ENCODE data around the gene CHCHD1. TPM values are rescaled to one million over a fixed set of nuclear protein-coding genes. Genes with fewer than 3 reads are reported as not detected.

CHCHD1 gene
- total RNA-seq, 1 experiment from 2014 or later: 91.4 TPM

GRCh38 chr10:73807471-73807870 lies 25.6 kb downstream of the CHCHD1 start:
- no peak for DNase-seq
- Histone ChIP-seq H3K27me3 (ENCODE audit: control insufficient read depth, insufficient read depth, low read length) (no peaks in the 10 kb centered on the region), H3K4me3 (ENCODE audit: insufficient read depth, low read depth, low read length) (no peak overlapping the region), H3K36me3 (replicated peaks; ENCODE audit: control insufficient read depth, insufficient read depth, low read length) (peaks cover 28% of the 10 kb centered on the region)

DNA sequence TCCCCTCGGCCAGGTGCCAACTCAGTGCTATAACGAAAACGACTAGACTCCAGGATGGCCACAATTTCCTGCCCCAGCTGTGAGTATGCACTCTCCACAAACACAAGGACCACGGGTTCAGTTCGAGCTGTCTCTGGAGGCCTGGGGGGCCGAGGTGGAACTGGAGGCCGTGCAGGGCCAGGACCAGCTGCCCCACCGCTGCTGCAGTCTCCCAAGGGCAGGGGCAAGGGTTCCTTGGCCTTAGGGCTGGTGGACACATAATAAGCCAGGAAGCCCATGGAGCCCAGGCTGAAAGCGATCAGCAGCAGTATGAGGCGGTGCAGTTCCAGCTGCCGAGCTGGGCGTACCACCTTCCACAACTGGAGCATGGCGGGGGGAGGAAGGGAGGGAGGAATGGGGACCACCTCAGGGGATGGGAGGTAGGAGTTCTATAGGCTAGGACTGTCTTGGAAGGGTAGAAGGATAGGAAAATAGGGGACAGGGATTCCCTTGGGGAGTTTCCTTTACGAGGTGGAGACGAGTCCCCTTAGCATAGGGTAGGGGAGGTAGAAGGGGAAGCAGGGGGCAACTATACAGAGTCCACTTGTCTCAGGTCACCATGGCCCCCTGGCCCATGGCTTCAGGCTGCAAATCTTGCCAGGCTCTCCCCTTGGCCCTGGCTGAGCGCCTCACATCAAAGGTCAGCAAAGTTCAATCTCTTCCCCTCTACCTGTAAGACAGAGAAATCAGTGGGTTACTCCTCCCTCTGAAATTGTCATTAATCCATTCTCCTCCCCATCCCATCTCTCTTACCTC lies 26.4 kb downstream of the CHCHD1 start:
- DNase-seq: no peak
- Histone ChIP-seq H3K36me3 (replicated peaks; ENCODE audit: control insufficient read depth, insufficient read depth, low read length) (peaks cover 20% of the 10 kb centered on the region), H3K27me3 (ENCODE audit: control insufficient read depth, insufficient read depth, low read length) (no peaks in the 10 kb centered on the region), H3K4me3 (ENCODE audit: insufficient read depth, low read depth, low read length) (no peak overlapping the region)

DNA sequence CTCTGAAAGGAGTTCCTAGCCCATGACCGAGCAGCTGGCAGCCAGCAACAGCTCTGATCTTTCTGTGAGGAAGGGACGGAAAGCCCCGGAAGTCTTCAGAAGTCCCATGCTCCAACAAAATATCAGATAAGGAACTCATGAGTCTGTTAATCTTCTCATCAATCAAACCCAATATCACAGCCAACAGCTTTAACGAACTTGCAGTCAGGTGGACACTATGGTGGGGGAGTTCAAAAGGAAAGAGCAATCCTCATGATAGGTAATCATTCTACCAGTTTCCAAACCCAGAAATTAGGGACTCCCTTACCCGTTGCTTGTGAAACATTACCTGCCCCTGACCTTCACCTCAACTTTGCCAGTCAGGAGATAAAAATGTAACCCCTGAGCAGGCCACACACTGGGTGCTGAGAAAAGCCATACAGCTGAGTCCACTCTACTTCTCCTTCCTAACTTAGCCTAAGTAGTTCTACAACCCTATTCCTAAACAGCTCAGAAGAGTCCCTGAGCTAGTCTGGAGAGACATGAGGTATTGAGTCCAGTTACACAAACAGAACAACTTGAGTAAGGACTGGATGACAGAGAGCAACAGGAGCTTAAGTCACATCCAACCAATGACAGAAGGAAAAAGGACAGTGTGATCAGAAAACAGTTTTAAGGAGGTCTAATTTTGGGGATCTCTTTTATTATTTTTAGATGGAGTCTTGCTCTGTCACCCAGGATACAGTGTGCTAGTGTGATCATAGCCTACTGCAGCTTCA lies 27.4 kb downstream of the CHCHD1 start:
- DNase-seq: no peak
- Histone ChIP-seq H3K27me3 (ENCODE audit: control insufficient read depth, insufficient read depth, low read length) (no peaks in the 10 kb centered on the region), H3K4me3 (ENCODE audit: insufficient read depth, low read depth, low read length) (no peak overlapping the region), H3K36me3 (replicated peaks; ENCODE audit: control insufficient read depth, insufficient read depth, low read length) (peaks cover 17% of the 10 kb centered on the region)

DNA sequence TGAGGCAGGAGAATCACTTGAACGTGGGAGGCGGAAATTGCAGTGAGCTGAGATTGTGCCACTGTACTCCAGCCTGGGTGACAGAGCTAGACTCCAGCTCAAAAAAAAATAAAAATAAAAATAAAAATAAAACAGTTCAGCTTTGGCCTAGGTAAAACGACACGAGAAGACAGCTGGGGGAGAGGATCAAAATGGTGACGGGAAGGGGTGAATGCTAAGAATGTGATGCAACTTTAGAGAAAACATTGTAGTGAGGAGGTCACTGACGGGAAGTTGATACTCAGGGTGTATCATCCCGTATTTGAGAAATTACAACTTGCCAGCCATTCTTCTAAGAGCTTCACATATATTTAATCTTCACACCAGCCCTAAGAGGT lies 28.5 kb downstream of the CHCHD1 start:
- Histone ChIP-seq H3K27me3 (ENCODE audit: control insufficient read depth, insufficient read depth, low read length) (no peaks in the 10 kb centered on the region), H3K36me3 (replicated peaks; ENCODE audit: control insufficient read depth, insufficient read depth, low read length) (peaks cover 17% of the 10 kb centered on the region), H3K4me3 (ENCODE audit: insufficient read depth, low read depth, low read length) (no peak overlapping the region; the same call in 1 of the 2 replicates)
- no peak for DNase-seq

DNA sequence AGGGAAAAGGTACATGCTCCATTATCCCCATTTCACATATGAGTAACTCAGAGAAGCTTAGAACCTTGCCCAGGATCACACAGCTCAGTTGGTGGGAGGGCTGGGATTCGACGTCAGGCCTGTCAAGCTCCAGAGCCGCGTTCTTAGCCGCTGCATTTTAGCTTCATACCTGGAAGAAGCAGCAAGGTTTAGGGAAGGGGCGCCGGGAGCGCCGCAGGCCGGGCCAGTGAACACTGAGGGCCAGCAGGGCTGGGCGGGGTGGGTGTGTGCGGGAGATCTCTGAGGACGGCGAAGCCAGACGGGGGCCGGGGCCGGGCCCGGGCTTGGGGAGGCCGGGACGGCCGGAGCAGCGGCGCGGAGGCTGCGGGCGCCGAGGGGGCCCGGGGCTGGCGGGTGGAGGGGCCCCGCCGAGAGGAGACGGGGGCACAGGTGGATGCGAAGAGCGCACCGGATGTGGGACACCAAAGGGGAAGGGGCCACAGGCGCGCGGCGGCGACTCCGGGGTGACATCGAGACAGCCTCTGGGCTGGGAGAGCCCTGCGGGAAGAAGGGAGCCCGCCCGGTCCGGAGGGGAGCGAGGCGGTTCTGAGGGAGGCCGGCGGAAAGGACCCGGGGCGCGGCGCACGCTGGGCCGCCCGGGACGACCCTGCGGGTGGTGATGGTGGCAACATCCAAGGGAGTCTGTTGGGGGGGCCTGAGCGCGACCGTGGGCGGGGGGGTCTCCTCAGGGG lies 29.1 kb downstream of the CHCHD1 start:
- Histone ChIP-seq H3K36me3 (replicated peaks; ENCODE audit: control insufficient read depth, insufficient read depth, low read length) (peaks cover 12% of the 10 kb centered on the region), H3K27me3 (ENCODE audit: control insufficient read depth, insufficient read depth, low read length) (no peaks in the 10 kb centered on the region), H3K4me3 (ENCODE audit: insufficient read depth, low read depth, low read length) (peak overlapping the region; percentile 80)
- peak; percentile 90 for DNase-seq

GRCh38 chr10:73812657-73813056 lies 30.8 kb downstream of the CHCHD1 start:
- Histone ChIP-seq H3K4me3 (ENCODE audit: insufficient read depth, low read depth, low read length) (no peak overlapping the region), H3K27me3 (ENCODE audit: control insufficient read depth, insufficient read depth, low read length) (no peaks in the 10 kb centered on the region), H3K36me3 (replicated peaks; ENCODE audit: control insufficient read depth, insufficient read depth, low read length) (peaks cover 8% of the 10 kb centered on the region)
- DNase-seq: peak; percentile 80

DNA sequence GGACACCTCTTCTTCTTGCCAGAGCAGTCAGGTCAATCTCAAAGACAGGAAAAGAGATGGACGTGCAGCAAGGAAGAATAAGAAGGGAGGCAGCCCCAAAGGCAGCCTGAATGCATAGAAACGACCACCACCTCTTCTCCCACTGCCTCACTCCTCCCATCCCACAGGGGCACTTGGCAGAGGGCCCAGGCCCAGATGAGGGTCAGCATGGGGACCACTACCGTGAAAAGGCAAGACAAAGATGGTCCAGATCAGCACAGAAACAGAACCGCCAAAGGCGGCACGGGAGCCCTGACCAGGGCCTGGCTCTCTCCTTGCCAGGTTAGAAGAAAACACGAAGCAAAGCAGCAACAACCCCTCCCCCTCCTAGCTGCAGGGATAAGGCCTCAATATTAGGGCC lies 31.5 kb downstream of the CHCHD1 start:
- H3K4me3 ChIP-seq (ENCODE audit: insufficient read depth, low read depth, low read length): no peak overlapping the region
- no peak for DNase-seq
- peaks cover 8% of the 10 kb centered on the region for H3K36me3 ChIP-seq (replicated peaks; ENCODE audit: control insufficient read depth, insufficient read depth, low read length)
- no peaks in the 10 kb centered on the region for H3K27me3 ChIP-seq (ENCODE audit: control insufficient read depth, insufficient read depth, low read length)

GRCh38 chr10:73814276-73814895 lies 32.5 kb downstream of the CHCHD1 start:
- H3K4me3 ChIP-seq (ENCODE audit: insufficient read depth, low read depth, low read length): no peak overlapping the region
- DNase-seq: no peak

DNA sequence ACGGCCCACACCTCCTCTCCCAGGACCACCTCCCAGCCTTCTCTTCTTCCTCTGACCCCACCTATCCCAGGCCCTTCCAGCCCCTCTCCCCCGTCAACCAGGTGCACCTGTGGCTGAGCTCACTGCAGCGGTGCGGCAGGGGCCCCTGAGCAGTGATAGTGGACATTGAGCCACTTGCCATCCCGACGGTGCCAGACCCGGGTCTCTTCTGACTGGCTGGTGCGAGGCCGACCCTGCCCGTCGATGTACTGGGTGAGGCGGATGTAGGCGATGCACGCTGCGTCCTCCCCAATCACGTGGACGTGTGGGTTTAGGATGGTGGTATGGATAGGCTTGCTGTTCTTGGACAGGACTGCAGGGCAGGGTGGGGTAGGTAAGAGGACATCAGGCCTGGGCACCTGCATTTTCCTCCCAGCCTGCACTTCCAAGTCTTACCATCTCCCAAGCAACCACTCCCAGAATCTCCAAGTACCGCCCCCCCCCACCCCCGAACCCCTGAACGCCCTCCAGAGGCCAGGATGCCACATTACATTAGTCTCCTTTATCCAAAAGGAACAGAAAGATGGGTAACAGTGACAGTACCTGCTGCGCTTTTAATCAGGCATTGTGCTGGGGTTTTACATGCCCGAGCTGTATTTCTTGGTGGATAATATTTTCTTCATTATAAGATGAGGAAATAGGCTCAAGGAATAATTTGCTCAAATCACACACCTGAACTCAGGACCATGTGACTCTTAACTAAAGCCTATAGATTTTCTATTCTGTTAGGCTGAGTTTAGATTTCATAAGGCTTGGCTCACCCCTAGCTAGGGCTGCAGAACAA lies 33.3 kb downstream of the CHCHD1 start:
- no peak overlapping the region for H3K4me3 ChIP-seq (ENCODE audit: insufficient read depth, low read depth, low read length)
- no peaks in the 10 kb centered on the region for H3K27me3 ChIP-seq (ENCODE audit: control insufficient read depth, insufficient read depth, low read length)
- peak; percentile 94 for DNase-seq
- peaks cover 7% of the 10 kb centered on the region for H3K36me3 ChIP-seq (replicated peaks; ENCODE audit: control insufficient read depth, insufficient read depth, low read length)

More at GRCh38 chr10:73814276-73814895, 32.5 kb downstream of the CHCHD1 start:
- no peaks in the 10 kb centered on the region for H3K27me3 ChIP-seq (ENCODE audit: control insufficient read depth, insufficient read depth, low read length)
- peaks cover 5% of the 10 kb centered on the region for H3K36me3 ChIP-seq (replicated peaks; ENCODE audit: control insufficient read depth, insufficient read depth, low read length)

GRCh38 chr10:73815719-73816030 lies 33.8 kb downstream of the CHCHD1 start:
- Histone ChIP-seq H3K27me3 (ENCODE audit: control insufficient read depth, insufficient read depth, low read length) (no peaks in the 10 kb centered on the region), H3K36me3 (replicated peaks; ENCODE audit: control insufficient read depth, insufficient read depth, low read length) (peaks cover 7% of the 10 kb centered on the region), H3K4me3 (ENCODE audit: insufficient read depth, low read depth, low read length) (no peak overlapping the region)
- no peak for DNase-seq

DNA sequence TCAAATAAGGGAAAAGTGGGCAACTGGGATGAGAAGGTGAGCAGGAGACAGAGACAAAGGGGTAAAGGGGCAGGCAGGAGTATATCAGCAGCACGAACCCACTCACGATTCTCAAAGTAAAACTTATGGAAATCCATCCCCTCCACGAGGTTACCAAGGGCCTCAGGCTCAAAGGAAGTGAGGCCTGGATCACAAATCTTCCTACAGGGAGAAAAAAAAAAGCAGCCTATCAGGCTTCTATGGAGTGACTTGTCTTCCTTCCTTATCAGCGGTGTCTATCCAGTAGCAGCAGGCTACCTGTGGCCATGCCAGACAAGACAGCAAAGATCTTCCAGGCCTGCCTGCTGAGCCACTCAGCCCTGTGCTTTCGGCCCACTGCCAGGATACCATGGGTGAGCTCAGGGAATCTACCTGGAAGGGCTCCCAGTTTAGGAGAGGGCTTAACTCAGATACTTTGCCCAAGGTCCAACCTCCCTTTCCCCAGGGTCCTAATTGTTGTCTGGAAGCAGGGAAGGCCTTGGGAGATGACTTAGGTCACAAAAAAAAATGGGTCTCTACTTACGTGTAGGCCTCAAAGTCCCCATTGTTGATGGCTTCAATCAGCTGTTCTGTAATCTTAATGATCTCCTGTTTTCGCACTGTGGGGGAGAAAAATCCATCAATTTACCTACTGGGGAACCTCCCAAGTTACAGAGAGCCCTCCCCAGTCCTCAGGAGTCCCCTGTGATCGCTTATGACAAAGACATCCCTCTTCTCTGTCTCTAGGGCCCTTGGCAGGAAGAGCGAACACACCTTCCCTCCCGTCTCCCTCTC lies 35.3 kb downstream of the CHCHD1 start:
- no peak for DNase-seq
- H3K36me3 ChIP-seq (replicated peaks; ENCODE audit: control insufficient read depth, insufficient read depth, low read length): peaks cover 10% of the 10 kb centered on the region
- H3K4me3 ChIP-seq (ENCODE audit: insufficient read depth, low read depth, low read length): no peak overlapping the region
- no peaks in the 10 kb centered on the region for H3K27me3 ChIP-seq (ENCODE audit: control insufficient read depth, insufficient read depth, low read length)

GRCh38 chr10:73817826-73818225 lies 36.0 kb downstream of the CHCHD1 start:
- Histone ChIP-seq H3K36me3 (replicated peaks; ENCODE audit: control insufficient read depth, insufficient read depth, low read length) (peaks cover 10% of the 10 kb centered on the region), H3K27me3 (ENCODE audit: control insufficient read depth, insufficient read depth, low read length) (no peaks in the 10 kb centered on the region), H3K4me3 (ENCODE audit: insufficient read depth, low read depth, low read length) (no peak overlapping the region)
- DNase-seq: no peak

- no peak overlapping the region for H3K4me3 ChIP-seq (ENCODE audit: insufficient read depth, low read depth, low read length)
- DNase-seq: peak; percentile 79
- no peaks in the 10 kb centered on the region for H3K27me3 ChIP-seq (ENCODE audit: control insufficient read depth, insufficient read depth, low read length)
- peaks cover 8% of the 10 kb centered on the region for H3K36me3 ChIP-seq (replicated peaks; ENCODE audit: control insufficient read depth, insufficient read depth, low read length)
Measured at GRCh38 chr10:73818402-73818801, 36.6 kb downstream of the CHCHD1 start.

Measured in H7 (cell line).